ENCODE measurements around the gene IDH3A.

IDH3A gene

DNA sequence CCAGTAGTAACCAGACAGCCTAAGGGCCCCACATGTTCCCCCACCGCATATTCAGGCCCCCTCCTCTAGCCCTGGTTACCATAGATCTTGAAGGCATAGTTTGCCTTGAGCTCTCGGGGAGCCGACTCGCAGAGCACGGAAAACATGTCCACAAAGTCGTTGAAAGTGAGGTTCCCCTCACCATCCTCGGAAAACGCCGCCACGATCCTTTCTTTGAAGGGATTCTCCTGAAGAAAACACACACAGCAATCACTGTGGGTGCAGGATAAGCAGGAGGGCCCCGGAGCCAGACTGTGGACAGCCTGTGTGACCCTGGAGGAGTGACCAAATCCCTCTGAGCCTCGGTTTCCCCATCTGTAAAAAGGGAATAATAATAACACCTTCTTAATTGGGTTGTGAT is 40.0 kb upstream of the IDH3A start:
- ChIA-PET CTCF (interaction anchor here (0.6 to 5.5 kb wide), 8 partner anchors 76 to 1475 kb away, joined by 3 to 44 read pairs (median 8); no protein-coding TSS in a partner anchor), POLR2A (ENCODE audit: low non-redundant PET) (no interaction called here)
- TF ChIP-seq, protein P1, sequence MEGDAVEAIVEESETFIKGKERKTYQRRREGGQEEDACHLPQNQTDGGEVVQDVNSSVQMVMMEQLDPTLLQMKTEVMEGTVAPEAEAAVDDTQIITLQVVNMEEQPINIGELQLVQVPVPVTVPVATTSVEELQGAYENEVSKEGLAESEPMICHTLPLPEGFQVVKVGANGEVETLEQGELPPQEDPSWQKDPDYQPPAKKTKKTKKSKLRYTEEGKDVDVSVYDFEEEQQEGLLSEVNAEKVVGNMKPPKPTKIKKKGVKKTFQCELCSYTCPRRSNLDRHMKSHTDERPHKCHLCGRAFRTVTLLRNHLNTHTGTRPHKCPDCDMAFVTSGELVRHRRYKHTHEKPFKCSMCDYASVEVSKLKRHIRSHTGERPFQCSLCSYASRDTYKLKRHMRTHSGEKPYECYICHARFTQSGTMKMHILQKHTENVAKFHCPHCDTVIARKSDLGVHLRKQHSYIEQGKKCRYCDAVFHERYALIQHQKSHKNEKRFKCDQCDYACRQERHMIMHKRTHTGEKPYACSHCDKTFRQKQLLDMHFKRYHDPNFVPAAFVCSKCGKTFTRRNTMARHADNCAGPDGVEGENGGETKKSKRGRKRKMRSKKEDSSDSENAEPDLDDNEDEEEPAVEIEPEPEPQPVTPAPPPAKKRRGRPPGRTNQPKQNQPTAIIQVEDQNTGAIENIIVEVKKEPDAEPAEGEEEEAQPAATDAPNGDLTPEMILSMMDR (conservative IDR thresholded peaks at IDR 0.05; ENCODE audit: low read depth): no peak
- no peak overlapping the region for H3K27ac ChIP-seq
- no peak for DNase-seq (ENCODE audit: low spot score)

DNA sequence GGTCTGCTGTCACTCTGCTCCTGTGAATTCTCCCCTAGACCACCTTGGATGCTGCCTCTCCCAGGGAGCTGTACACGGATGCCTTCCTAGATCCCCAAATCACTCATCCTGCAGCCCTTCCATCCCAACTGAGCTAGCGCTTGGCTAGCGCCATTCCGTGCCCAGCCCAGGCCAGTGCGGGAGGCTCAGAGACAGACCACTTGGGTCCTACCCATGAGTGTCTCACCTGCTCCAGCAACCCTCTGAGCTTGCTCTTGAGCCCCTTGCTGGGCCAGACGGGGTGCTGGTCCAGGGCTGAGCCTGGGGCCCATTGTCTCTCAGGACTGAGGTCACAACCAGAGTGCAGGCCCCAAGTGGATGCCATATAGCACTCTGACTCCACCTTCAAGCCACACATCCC is 39.1 kb upstream of the IDH3A start:
- TF ChIP-seq, protein P1 (conservative IDR thresholded peaks at IDR 0.05; ENCODE audit: low read depth): no peak
- no peak overlapping the region for H3K27ac ChIP-seq
- no peak for DNase-seq (ENCODE audit: low spot score)
- CTCF ChIA-PET: interaction anchor here (0.5 to 5.5 kb wide), 5 partner anchors 85 to 185 kb away, joined by 3 to 44 read pairs (median 7); no protein-coding TSS in a partner anchor
- POLR2A ChIA-PET (ENCODE audit: low non-redundant PET): no interaction called here

DNA sequence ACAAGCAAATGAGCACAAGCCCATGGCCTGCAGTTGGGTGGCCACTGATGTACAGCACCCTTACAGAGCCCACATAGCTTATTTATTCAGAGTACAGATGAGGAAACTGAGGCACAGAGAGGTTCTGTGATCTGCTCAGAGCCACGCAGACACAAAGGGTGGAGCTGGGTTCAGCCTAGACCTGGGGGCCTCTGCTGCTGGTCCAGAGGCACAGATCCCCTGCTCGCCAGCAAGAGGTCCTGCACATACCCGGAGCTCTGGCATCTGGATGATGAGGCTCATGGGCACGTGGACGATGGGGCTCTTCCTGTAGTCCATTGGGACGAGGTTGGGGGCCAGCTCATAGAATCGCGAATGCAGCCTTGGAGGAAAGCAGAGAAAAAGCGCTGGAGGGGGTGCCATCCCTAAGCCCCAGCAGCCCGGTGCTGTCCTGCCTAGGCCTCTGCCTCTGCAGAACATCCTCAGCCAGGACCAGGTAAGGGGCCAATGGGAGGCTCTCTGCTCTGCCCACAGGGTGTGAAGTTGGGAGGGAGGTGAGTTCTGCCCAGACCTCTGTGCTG is 38.2 kb upstream of the IDH3A start:
- DNase-seq (ENCODE audit: low spot score): no peak
- POLR2A ChIA-PET (ENCODE audit: low non-redundant PET): no interaction called here
- CTCF ChIA-PET: interaction anchor here (0.6 to 5.5 kb wide), 6 partner anchors 16 to 234 kb away, joined by 3 to 44 read pairs (median 5); no protein-coding TSS in a partner anchor
- TF ChIP-seq, protein P1 (conservative IDR thresholded peaks at IDR 0.05; ENCODE audit: low read depth): no peak
- no peak overlapping the region for H3K27ac ChIP-seq

DNA sequence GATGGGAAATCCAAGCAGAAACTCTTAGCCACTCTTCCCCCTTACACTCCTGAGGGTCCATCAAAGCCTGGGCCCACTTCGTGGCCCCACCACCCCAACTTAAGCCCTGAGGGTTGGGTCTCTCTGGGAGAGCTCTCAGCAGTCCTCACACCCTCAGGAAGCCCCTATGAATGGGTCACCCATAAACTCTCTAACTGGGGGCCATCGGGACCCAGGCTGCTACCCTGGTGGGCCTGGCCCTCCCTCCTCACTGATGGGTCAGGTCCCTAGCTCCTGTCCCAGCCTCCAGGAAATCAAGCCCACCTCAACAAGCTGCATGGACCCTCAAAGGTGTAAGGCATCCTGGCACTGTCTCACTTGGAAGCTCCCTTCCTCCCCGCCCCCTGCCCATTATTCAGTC is 37.4 kb upstream of the IDH3A start:
- H3K27ac ChIP-seq: no peak overlapping the region
- TF ChIP-seq, protein P1 (conservative IDR thresholded peaks at IDR 0.05; ENCODE audit: low read depth): no peak
- POLR2A ChIA-PET (ENCODE audit: low non-redundant PET): no interaction called here
- no peak for DNase-seq (ENCODE audit: low spot score)
- CTCF ChIA-PET: interaction anchor here (1.0 to 5.5 kb wide), 2 partner anchors 83 to 130 kb away, joined by 3 to 30 read pairs; no protein-coding TSS in a partner anchor

DNA sequence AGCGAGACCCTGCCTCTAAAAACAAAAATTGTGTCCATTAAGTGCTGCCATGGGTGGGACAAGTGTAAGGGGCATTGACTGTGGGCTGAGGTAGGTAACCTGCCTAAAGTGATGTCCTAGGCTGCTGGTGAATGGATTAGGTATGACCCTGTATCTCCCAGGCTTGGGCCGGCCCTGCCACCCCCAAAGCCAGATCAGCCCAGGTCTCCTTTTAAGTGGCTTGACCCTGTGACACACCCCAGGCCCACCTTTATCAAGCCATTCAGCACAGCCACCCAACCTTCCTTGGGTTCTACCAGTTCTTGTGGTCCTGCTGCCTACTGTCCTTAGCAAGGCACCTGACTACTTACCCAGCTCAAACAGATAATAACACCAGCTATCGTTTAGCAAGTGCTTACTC is 36.6 kb upstream of the IDH3A start:
- POLR2A ChIA-PET (ENCODE audit: low non-redundant PET): no interaction called here
- CTCF ChIA-PET: interaction anchor here (0.6 to 5.5 kb wide), 21 partner anchors 11 to 563 kb away, joined by 3 to 30 read pairs (median 4); partner anchors contain the start of genes ACSBG1 and CIB2
- DNase-seq (ENCODE audit: low spot score): no peak
- TF ChIP-seq, protein P1 (conservative IDR thresholded peaks at IDR 0.05; ENCODE audit: low read depth): no peak
- no peak overlapping the region for H3K27ac ChIP-seq

DNA sequence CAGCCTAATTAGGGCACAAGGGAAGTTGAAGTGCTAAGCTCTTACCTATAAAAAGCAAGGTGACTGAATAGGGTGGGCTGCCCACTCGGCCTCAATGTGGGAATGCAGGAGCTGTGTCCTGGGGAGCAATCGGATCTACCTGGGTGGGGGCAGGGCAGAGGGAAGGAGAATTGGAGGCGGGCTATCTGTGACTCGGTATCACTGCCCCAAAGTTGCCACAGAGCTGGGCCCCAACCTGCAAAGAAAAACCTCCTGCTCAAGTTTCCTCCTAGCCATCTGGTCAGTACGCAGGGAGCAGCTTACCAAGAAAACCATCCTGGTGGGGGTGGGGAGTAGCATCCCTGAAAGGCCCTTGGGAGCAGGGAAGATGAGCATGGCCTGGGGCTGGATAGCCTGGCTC is 28.6 kb upstream of the IDH3A start:
- TF ChIP-seq, protein P1 (conservative IDR thresholded peaks at IDR 0.05; ENCODE audit: low read depth): no peak
- H3K27ac ChIP-seq: no peak overlapping the region
- ChIA-PET POLR2A (ENCODE audit: low non-redundant PET) (no interaction called here), CTCF (interaction anchor here (0.7 to 2.0 kb wide), 3 partner anchors 11 to 75 kb away, joined by 3 to 9 read pairs (median 3); no protein-coding TSS in a partner anchor)
- no peak for DNase-seq (ENCODE audit: low spot score)

Measured in RWPE1 (cell line).